Subcutaneous adipose tissue (tissue), 4 donors: ENCODE results near the gene LIF. TPM values are rescaled to one million over a fixed set of nuclear protein-coding genes. Genes with fewer than 3 reads are reported as not detected.

Experiments
- total RNA-seq, 4 donors: library from RNA; depleted of rRNA; stranded (reverse); fragments of >200 nt; gene quantifications; one replicate each; pipeline ENCODE4 v1.1.0, GENCODE V29; 2016
- TF ChIP-seq, protein P1 (sequence below): fragments of 450-650 bp; IDR thresholded peaks from one replicate; pipeline ENCODE4 v1.5.1; 2016; ENCODE audit warnings: low read depth, mild to moderate bottlenecking, control low read depth, antibody characterized with exemption, moderate library complexity

The LIF gene
- total RNA-seq, 4 donors from 2014 or later, result 0.82 to 0.88 TPM; not detected in 2

GRCh38 chr22:30232716-30233218 lies 13.8 kb downstream of the LIF start:
- TF ChIP-seq, protein P1, sequence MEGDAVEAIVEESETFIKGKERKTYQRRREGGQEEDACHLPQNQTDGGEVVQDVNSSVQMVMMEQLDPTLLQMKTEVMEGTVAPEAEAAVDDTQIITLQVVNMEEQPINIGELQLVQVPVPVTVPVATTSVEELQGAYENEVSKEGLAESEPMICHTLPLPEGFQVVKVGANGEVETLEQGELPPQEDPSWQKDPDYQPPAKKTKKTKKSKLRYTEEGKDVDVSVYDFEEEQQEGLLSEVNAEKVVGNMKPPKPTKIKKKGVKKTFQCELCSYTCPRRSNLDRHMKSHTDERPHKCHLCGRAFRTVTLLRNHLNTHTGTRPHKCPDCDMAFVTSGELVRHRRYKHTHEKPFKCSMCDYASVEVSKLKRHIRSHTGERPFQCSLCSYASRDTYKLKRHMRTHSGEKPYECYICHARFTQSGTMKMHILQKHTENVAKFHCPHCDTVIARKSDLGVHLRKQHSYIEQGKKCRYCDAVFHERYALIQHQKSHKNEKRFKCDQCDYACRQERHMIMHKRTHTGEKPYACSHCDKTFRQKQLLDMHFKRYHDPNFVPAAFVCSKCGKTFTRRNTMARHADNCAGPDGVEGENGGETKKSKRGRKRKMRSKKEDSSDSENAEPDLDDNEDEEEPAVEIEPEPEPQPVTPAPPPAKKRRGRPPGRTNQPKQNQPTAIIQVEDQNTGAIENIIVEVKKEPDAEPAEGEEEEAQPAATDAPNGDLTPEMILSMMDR, result no peak

DNA sequence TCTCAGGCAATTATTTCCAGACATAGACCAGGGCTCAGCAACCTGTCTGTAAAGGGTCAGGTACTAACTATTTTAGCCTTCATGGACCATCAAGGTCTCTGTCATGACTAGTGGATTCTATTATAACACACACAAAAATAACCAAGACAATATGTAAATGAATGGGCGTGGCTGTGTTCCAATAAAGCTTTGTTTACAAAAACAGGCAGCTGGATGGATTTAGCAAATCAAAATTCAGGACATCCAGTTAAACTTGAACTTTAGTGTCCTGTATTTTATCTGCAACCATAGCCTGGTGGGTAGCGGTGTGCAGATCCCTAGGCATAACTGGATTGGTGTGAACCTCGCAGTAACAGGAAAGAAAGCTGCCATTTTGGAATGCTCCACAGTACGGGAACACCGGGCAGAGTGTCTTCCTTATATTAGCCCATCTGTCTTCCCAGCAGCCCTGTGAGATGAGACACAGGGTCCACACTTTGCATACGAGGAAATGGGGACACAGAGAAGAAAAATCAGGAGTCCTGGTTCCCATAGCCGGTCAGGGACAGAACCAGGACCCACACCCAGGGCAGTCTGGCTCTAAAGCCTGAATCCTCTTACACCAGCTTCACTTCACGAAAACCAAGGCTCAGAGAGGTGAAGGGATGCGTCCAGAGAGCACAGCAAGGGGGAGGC lies 15.6 kb downstream of the LIF start:
- TF ChIP-seq, protein P1, result no peak

DNA sequence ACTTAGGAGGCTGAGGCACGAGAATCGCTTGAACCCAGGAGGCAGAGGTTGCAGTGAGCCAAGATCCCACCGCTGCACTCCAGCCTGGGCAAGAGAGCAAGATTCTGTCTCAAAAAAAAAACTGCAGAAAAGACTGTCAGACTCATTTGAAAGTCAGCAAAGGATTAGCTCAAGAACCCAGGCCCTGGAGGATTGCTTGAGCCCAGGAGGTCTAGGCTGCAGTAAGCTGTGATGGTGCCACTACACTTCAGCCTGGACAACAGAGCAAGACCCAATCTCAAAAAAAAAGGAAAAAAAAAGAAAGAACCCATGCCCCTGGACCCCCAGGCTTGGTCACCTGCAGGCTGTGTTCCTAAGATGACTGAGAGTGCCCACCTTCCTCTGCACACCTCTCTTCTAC lies 16.2 kb downstream of the LIF start:
- TF ChIP-seq, protein P1, result no peak

GRCh38 chr22:30228509-30229359 lies 17.8 kb downstream of the LIF start:
- TF ChIP-seq, protein P1, result no peak

DNA sequence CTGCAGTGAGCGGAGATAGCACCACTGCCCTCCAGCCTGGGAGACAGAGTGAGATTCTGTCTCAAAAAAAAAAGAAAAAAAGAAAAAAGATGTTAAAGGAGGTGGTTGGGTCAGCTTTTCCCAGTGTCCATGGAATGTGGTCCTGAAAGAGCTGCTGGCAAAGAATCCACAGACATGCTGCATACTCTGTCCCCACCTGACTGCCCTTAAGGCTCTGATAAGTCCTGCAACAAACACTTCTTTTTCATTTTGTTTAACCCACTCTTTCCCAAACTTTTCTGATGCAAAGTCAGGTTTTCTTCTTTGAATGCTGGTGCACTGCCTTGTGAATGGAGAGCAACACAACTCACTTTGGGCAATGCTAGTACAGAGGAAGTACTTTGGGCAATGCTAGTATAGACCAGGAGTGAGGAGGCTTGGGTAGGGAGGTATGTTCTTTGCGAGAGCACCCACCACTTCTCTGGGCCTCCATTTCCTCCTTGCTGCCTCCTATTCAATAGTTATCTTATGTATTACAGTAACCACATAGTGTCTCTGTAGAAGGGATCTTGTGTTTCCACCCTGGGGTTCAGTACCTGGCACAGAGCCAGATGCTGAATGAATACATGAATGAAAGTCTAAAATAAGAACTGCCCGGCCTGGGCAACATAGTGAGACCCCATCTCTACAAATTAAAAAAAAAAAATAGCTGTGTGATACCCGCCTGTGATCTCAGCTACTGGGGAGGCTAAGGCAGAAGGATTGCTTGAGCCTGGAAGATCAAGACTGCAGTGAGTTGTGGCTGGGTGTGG lies 18.9 kb downstream of the LIF start:
- TF ChIP-seq, protein P1, result no peak

DNA sequence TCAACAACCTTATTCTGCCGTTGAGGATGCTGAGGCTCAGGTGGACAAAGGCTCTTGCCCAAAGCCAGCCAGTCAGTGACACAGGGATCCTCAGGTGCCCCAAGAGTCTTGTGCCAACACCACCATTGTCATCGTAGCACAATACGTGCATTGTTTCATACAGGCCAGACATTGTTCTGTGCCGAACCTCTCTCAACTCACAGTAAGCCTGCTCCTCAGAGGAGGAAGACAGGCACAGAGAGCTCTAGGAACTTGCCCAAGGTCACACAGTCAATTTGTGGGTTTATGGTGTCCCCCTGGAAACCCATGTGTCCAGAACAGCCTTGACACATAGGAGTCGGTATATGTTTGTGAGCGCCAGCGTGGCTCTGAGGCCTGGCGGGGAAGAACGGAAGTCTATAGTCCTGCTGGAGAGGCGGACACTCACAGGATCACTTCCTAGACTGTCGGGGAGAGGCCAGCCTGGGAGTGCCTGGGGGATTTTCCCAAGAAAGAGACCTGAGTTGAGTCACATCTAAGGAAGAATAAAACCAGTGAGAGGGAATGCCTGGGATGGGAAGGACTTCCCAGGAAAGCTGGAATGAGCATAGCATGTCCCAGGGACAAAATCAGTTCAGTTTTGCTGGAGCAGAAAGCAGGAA lies 20.2 kb downstream of the LIF start:
- TF ChIP-seq, protein P1, result no peak
